ENCODE results near the gene SLC12A3. TPM values are rescaled to one million over a fixed set of nuclear protein-coding genes. Genes with fewer than 3 reads are reported as not detected.

SLC12A3 gene
- total and polyA plus RNA-seq, 12 donors, result 0.03 to 0.06 TPM; not detected in 10

GRCh38 chr16:56953006-56953405, 88.0 kb downstream of the SLC12A3 start:
- no peak overlapping the region for H3K4me3 ChIP-seq
- no peaks in the 10 kb centered on the region for H3K4me1 ChIP-seq (replicated peaks in 1 of 2)
- intact Hi-C loops (cut with DNase I), result loop anchor here (5.0 kb wide), 1 partner anchor 86 kb away; the partner anchor contains the start of gene SLC12A3 (in 2 of the 2)
- H3K27ac ChIP-seq, result no peak overlapping the region
- 69 to 93% (median 74%) methylated on average over 6 of the region's 6 CpGs for WGBS, 4 donors
- H3K36me3 ChIP-seq (replicated peaks in 1 of 2), result no peaks in the 10 kb centered on the region
- no peak for TF ChIP-seq POLR2A (IDR thresholded peaks at IDR 0.05)
- no peak for TF ChIP-seq CTCF (IDR thresholded peaks at IDR 0.05)
- no peak for DNase-seq
- no peaks in the 10 kb centered on the region for H3K27me3 ChIP-seq
- no peaks in the 10 kb centered on the region for H3K9me3 ChIP-seq (replicated peaks in 1 of 3)

GRCh38 chr16:56956076-56956475, 91.1 kb downstream of the SLC12A3 start:
- no peaks in the 10 kb centered on the region for H3K36me3 ChIP-seq (replicated peaks in 1 of 2)
- no peaks in the 10 kb centered on the region for H3K27me3 ChIP-seq
- intact Hi-C loops (cut with DNase I), result no loop called here
- TF ChIP-seq POLR2A (IDR thresholded peaks at IDR 0.05), result no peak
- no peak for TF ChIP-seq CTCF (IDR thresholded peaks at IDR 0.05)
- no peak for DNase-seq
- no peak overlapping the region for H3K4me3 ChIP-seq
- 80 to 91% (median 83%) methylated on average over 4 of the region's 4 CpGs for WGBS, 4 donors
- peaks cover 9 to 10% of the 10 kb centered on the region in 2 donors for H3K4me1 ChIP-seq (replicated peaks in 1 of 2)
- no peak overlapping the region for H3K27ac ChIP-seq
- no peaks in the 10 kb centered on the region for H3K9me3 ChIP-seq (replicated peaks in 1 of 3)

DNA sequence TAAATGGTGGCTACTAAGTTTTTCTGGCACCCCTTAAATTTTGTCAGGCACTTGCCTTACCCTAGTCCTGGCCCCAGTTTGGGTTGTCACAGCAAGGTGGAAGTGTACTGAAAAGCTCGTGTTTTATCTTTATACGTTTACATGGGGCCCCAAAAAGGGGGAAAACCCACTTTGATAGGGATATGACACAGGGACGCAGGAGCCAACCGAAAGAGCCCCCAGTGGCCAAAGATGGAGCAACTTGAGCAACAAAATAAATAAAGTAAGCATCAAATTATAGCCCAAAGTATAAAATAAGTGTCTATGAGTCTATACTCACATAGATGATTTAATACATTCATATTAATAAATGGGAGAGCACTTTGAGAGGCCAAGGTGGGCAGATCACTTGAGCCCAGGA, 91.7 kb downstream of the SLC12A3 start:
- Histone ChIP-seq H3K27me3 (no peaks in the 10 kb centered on the region), H3K4me3 (no peak overlapping the region), H3K36me3 (replicated peaks in 1 of 2) (no peaks in the 10 kb centered on the region), H3K27ac (no peak overlapping the region), H3K4me1 (replicated peaks in 1 of 2) (peaks cover 16 to 17% of the 10 kb centered on the region in 2 donors), H3K9me3 (replicated peaks in 1 of 3) (no peaks in the 10 kb centered on the region)
- no peak for TF ChIP-seq CTCF (IDR thresholded peaks at IDR 0.05)
- no peak for TF ChIP-seq POLR2A (IDR thresholded peaks at IDR 0.05)
- WGBS, 4 donors, result 56 to 82% (median 66%) methylated on average over 4 of the region's 4 CpGs
- no peak for DNase-seq
- intact Hi-C loops (cut with DNase I), result no loop called here

GRCh38 chr16:56960681-56961281, 95.8 kb downstream of the SLC12A3 start:
- Histone ChIP-seq H3K27me3 (no peaks in the 10 kb centered on the region), H3K4me1 (replicated peaks in 1 of 2) (peaks cover 25 to 34% of the 10 kb centered on the region in 2 donors), H3K36me3 (replicated peaks in 1 of 2) (no peaks in the 10 kb centered on the region), H3K4me3 (no peak overlapping the region), H3K9me3 (replicated peaks in 1 of 3) (no peaks in the 10 kb centered on the region), H3K27ac (peak overlapping the region in 4 of 5 donors; percentile 38 to 73 (median 57))
- no peak for TF ChIP-seq POLR2A (IDR thresholded peaks at IDR 0.05)
- peak in 4 of 7 donors; percentile 36 to 66 (median 44) for DNase-seq
- intact Hi-C loops (cut with DNase I), result no loop called here
- 58 to 70% (median 69%) methylated on average over 7 to 13 of the region's 13 CpGs for WGBS, 4 donors

GRCh38 chr16:56961386-56961785, 96.4 kb downstream of the SLC12A3 start:
- no peaks in the 10 kb centered on the region for H3K9me3 ChIP-seq (replicated peaks in 1 of 3)
- H3K4me1 ChIP-seq (replicated peaks in 1 of 2), result peaks cover 25 to 37% of the 10 kb centered on the region in 2 donors
- H3K36me3 ChIP-seq (replicated peaks in 1 of 2), result no peaks in the 10 kb centered on the region
- peak in 1 of 2 donors; percentile 4 for TF ChIP-seq POLR2A (IDR thresholded peaks at IDR 0.05)
- no peak for TF ChIP-seq CTCF (IDR thresholded peaks at IDR 0.05)
- H3K27ac ChIP-seq, result peak overlapping the region in 4 of 5 donors; percentile 38 to 86 (median 57)
- intact Hi-C loops (cut with DNase I), result no loop called here
- H3K4me3 ChIP-seq, result no peak overlapping the region
- H3K27me3 ChIP-seq, result no peaks in the 10 kb centered on the region
- WGBS, 4 donors, result 15 to 39% (median 31%) methylated on average over 3 of the region's 3 CpGs
- DNase-seq, result peak in 1 of 7 donors; percentile 50

Data from adrenal gland (tissue), 12 donors.